OCI-LY1 (cell line): ENCODE data around the gene ASMTL.
"Not testable (repeated sequence)": the region's sequence is repeated elsewhere in the genome, so short reads cannot be mapped to it uniquely, and the experiment has no call there.

Experiments
- H2AFZ ChIP-seq: fragments of 200-600 bp; sonication (generic), shearing (Covaris generic); 2 replicates; pipeline ENCODE4 v1.6.0; 2014; ENCODE audit warnings: antibody characterized with exemption, mild to moderate bottlenecking, low read length
- H3F3A ChIP-seq: fragments of 200-600 bp; sonication (generic), shearing (Covaris generic); 2 replicates; pipeline ENCODE4 v1.6.0; 2014; ENCODE audit warnings: mild to moderate bottlenecking, antibody characterized with exemption, low read length, moderate library complexity; ENCODE audit not compliant: insufficient read depth
- H3K27ac ChIP-seq: fragments of 200-600 bp; sonication (generic); 2 replicates; pipeline ENCODE4 v1.5.1; 2014; ENCODE audit warnings: low read length, mixed run types, mild to moderate bottlenecking, low read depth; ENCODE audit not compliant: poor library complexity, severe bottlenecking
- H3K27me3 ChIP-seq: fragments of 200-600 bp; sonication (generic); 2 replicates; pipeline ENCODE4 v1.6.0; 2014; ENCODE audit warnings: antibody characterized with exemption, mild to moderate bottlenecking, low read length, moderate library complexity; ENCODE audit not compliant: insufficient read depth
- H3K36me3 ChIP-seq: fragments of 200-600 bp; sonication (generic); 2 replicates; pipeline ENCODE4 v1.6.1; 2014; ENCODE audit warnings: mild to moderate bottlenecking, antibody characterized with exemption, low read length, moderate library complexity, mixed read lengths; ENCODE audit not compliant: insufficient read depth
- H3K4me1 ChIP-seq: fragments of 200-600 bp; sonication (generic); 2 replicates; pipeline ENCODE4 v1.5.1; 2014; ENCODE audit warnings: mild to moderate bottlenecking, low read length, moderate library complexity; ENCODE audit not compliant: insufficient read depth, severe bottlenecking
- H3K4me2 ChIP-seq: fragments of 200-600 bp; sonication (generic), shearing (Covaris generic); 2 replicates; pipeline ENCODE4 v1.6.1; 2014; ENCODE audit warnings: low read length
- H3K4me3 ChIP-seq: fragments of 200-600 bp; sonication (generic); 2 replicates; pipeline ENCODE4 v1.5.1; 2014; ENCODE audit warnings: low read length, low read depth, mild to moderate bottlenecking, mixed read lengths; ENCODE audit not compliant: poor library complexity, severe bottlenecking
- H3K79me2 ChIP-seq: fragments of 200-600 bp; shearing (Covaris generic); 2 replicates; pipeline ENCODE4 v1.6.1; 2016; ENCODE audit warnings: mixed run types, low read length, mixed read lengths; ENCODE audit not compliant: insufficient read depth
- H3K9ac ChIP-seq: fragments of 200-600 bp; sonication (generic), shearing (Covaris generic); 2 replicates; pipeline ENCODE4 v1.6.1; 2014; ENCODE audit warnings: mild to moderate bottlenecking, low read length, mixed read lengths
- H3K9me2 ChIP-seq: fragments of 200-600 bp; sonication (generic), shearing (Covaris generic); 2 replicates; pipeline ENCODE4 v1.6.1; 2014; ENCODE audit warnings: low read depth, mild to moderate bottlenecking, low read length, mixed read lengths
- H3K9me3 ChIP-seq: fragments of 200-600 bp; shearing (Covaris generic); 2 replicates; pipeline ENCODE4 v1.6.1; 2014; ENCODE audit warnings: low read length, mixed read lengths
- H4K20me1 ChIP-seq: fragments of 200-600 bp; sonication (generic), shearing (Covaris generic); 2 replicates; pipeline ENCODE4 v1.6.0; 2016; ENCODE audit warnings: mild to moderate bottlenecking, low read length; ENCODE audit not compliant: insufficient read depth
- EZH2 ChIP-seq: fragments of 200-600 bp; sonication (generic), shearing (Covaris generic); IDR thresholded peaks from 2 replicates; pipeline ENCODE4 v1.8.0; 2017; ENCODE audit warnings: borderline replicate concordance, mixed run types, mild to moderate bottlenecking, antibody characterized with exemption, low read length, moderate library complexity, mixed read lengths
- TF ChIP-seq, protein P1 (sequence below): fragments of 200-600 bp; sonication (generic), shearing (Covaris generic); IDR thresholded peaks from 2 replicates; pipeline ENCODE4 v1.5.1; 2017; ENCODE audit warnings: mild to moderate bottlenecking, antibody characterized with exemption, low read length, moderate library complexity, mixed read lengths

Gene ASMTL

GRCh38 chrX:1450361-1451161, 2.1 kb downstream of the ASMTL start:
- no peaks in the 10 kb centered on the region for H4K20me1 ChIP-seq
- H3K36me3 ChIP-seq = peaks cover 34% of the 10 kb centered on the region
- peak overlapping the region; percentile 90 for H3K4me2 ChIP-seq
- no peaks in the 10 kb centered on the region for H3K9me2 ChIP-seq
- H3K4me3 ChIP-seq = peak overlapping the region; percentile 96
- no peak overlapping the region for H2AFZ ChIP-seq
- H3K9me3 ChIP-seq = no peaks in the 10 kb centered on the region; the same call in 1 of the 2 replicates
- peaks cover 37% of the 10 kb centered on the region for H3K79me2 ChIP-seq
- H3K27me3 ChIP-seq = no peaks in the 10 kb centered on the region
- H3F3A ChIP-seq = no peaks in the 10 kb centered on the region
- peaks cover 29% of the 10 kb centered on the region for H3K4me1 ChIP-seq
- H3K9ac ChIP-seq = no peak overlapping the region; the same call in 1 of the 2 replicates
- no peak for TF ChIP-seq EZH2
- TF ChIP-seq, protein P1, sequence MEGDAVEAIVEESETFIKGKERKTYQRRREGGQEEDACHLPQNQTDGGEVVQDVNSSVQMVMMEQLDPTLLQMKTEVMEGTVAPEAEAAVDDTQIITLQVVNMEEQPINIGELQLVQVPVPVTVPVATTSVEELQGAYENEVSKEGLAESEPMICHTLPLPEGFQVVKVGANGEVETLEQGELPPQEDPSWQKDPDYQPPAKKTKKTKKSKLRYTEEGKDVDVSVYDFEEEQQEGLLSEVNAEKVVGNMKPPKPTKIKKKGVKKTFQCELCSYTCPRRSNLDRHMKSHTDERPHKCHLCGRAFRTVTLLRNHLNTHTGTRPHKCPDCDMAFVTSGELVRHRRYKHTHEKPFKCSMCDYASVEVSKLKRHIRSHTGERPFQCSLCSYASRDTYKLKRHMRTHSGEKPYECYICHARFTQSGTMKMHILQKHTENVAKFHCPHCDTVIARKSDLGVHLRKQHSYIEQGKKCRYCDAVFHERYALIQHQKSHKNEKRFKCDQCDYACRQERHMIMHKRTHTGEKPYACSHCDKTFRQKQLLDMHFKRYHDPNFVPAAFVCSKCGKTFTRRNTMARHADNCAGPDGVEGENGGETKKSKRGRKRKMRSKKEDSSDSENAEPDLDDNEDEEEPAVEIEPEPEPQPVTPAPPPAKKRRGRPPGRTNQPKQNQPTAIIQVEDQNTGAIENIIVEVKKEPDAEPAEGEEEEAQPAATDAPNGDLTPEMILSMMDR = no peak
- no peak overlapping the region for H3K27ac ChIP-seq

DNA sequence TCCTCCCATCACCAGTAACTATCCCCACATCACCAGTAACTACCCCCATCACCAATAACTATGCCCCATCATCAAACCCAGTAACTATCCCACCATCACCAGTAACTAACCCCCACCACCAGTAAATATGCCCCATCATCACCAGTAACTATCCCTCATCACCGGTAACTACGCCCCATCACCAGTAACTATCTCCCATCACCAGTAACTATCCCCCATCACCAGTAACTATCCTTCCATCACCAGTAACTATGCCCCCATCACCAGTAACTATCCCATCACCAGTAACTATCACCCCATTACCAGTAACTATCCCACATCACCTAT, 2.9 kb downstream of the ASMTL start:
- Histone ChIP-seq H2AFZ (no peak overlapping the region), H3K27me3 (no peaks in the 10 kb centered on the region), H3K9me2 (no peaks in the 10 kb centered on the region), H3K4me2 (no peak overlapping the region), H3K9ac (no peak overlapping the region), H3K27ac (no peak overlapping the region), H4K20me1 (no peaks in the 10 kb centered on the region), H3K4me3 (no peak overlapping the region), H3K36me3 (peaks cover 42% of the 10 kb centered on the region), H3K9me3 (no peaks in the 10 kb centered on the region; the same call in 1 of the 2 replicates), H3F3A (no peaks in the 10 kb centered on the region), H3K4me1 (peaks cover 21% of the 10 kb centered on the region), H3K79me2 (peaks cover 37% of the 10 kb centered on the region)
- TF ChIP-seq, protein P1 = no peak
- no peak for TF ChIP-seq EZH2

- no peaks in the 10 kb centered on the region for H3K9me2 ChIP-seq
- no peak overlapping the region for H2AFZ ChIP-seq
- H3K27ac ChIP-seq = no peak overlapping the region
- H3K9me3 ChIP-seq = no peaks in the 10 kb centered on the region; the same call in 1 of the 2 replicates
- peaks cover 15% of the 10 kb centered on the region for H3K4me1 ChIP-seq
- H3K79me2 ChIP-seq = peaks cover 42% of the 10 kb centered on the region
- no peaks in the 10 kb centered on the region for H3K27me3 ChIP-seq
- TF ChIP-seq EZH2 = no peak
- TF ChIP-seq, protein P1 = no peak
- no peaks in the 10 kb centered on the region for H3F3A ChIP-seq
- no peaks in the 10 kb centered on the region for H4K20me1 ChIP-seq
- H3K4me2 ChIP-seq = no peak overlapping the region
- H3K9ac ChIP-seq = no peak overlapping the region
- no peak overlapping the region for H3K4me3 ChIP-seq
- peaks cover 47% of the 10 kb centered on the region for H3K36me3 ChIP-seq
Measured at GRCh38 chrX:1449036-1449822, 3.5 kb downstream of the ASMTL start.

- H3K79me2 ChIP-seq = peaks cover 42% of the 10 kb centered on the region
Measured at GRCh38 chrX:1448573-1449001, 4.1 kb downstream of the ASMTL start.

DNA sequence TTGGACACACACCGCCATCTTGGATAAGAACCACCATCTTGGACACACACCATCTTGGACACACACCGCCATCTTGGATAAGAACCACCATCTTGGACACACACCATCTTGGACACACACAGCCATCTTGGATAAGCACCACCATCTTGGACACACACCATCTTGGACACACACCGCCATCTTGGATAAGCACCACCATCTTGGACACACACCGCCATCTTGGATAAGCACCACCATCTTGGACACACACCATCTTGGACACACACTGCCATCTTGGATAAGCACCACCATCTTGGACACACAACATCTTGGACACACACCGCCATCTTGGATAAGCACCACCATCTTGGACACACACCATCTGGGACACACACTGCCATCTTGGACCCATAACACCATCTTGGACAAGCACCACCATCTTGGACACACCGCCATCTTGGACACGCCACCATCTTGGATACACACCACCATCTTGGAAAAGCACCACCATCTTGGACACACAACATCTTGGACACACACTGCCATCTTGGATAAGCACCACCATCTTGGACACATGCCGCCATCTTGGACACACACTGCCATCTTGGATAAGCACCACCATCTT, 4.6 kb downstream of the ASMTL start:
- not testable (repeated sequence) for H3K27me3 ChIP-seq

More at GRCh38 chrX:1448573-1449001, 4.1 kb downstream of the ASMTL start:
- not testable (repeated sequence) for H3K4me2 ChIP-seq, H3K9me3 ChIP-seq, H3K27ac ChIP-seq, H3K27me3 ChIP-seq, H3F3A ChIP-seq, H3K9me2 ChIP-seq, H3K4me3 ChIP-seq, H4K20me1 ChIP-seq, H3K9ac ChIP-seq, H2AFZ ChIP-seq
- H3K36me3 ChIP-seq = peaks cover 52% of the 10 kb centered on the region
- peaks cover 15% of the 10 kb centered on the region for H3K4me1 ChIP-seq

More for the DNA sequence above, 4.6 kb downstream of the ASMTL start:
- H3K4me2 ChIP-seq, H2AFZ ChIP-seq, H4K20me1 ChIP-seq, H3K27ac ChIP-seq, H3K9ac ChIP-seq, H3K4me3 ChIP-seq, H3F3A ChIP-seq, H3K9me2 ChIP-seq, H3K9me3 ChIP-seq: not testable (repeated sequence)
- peaks cover 55% of the 10 kb centered on the region for H3K36me3 ChIP-seq
- peaks cover 42% of the 10 kb centered on the region for H3K79me2 ChIP-seq
- peaks cover 15% of the 10 kb centered on the region for H3K4me1 ChIP-seq
